KOPT-K1 (cell line): ENCODE measurements around the gene CCDC38.

Source experiments
- H3K27ac ChIP-seq: fragments of 200-600 bp; sonication (generic); 2 replicates; pipeline ENCODE4 v1.5.1; 2016; ENCODE audit warnings: antibody characterized with exemption, mild to moderate bottlenecking, low read depth, low read length; ENCODE audit not compliant: poor library complexity, severe bottlenecking
- H3K36me3 ChIP-seq: fragments of 200-600 bp; sonication (generic); 2 replicates; pipeline ENCODE4 v1.5.1; 2017; ENCODE audit warnings: antibody characterized with exemption, mild to moderate bottlenecking, low read length, moderate library complexity; ENCODE audit not compliant: insufficient read depth
- H3K9me3 ChIP-seq: fragments of 200-600 bp; sonication (generic); 2 replicates; pipeline ENCODE4 v1.5.1; 2017; ENCODE audit warnings: antibody characterized with exemption, low read length, mild to moderate bottlenecking; ENCODE audit not compliant: insufficient read depth, poor library complexity, severe bottlenecking

The CCDC38 gene

GRCh38 chr12:95942524-95943329 lies at the start of gene CCDC38:
Gene CCDC38 (minus strand): TSS chr12:95942614. CDS start chr12:95936509, 6,105 bp downstream.
- H3K27ac ChIP-seq, result peak within 1 kb of the TSS; percentile 69
- no peaks in the 10 kb centered on the region for H3K9me3 ChIP-seq
- H3K36me3 ChIP-seq, result no peaks in the 10 kb centered on the region

GRCh38 chr12:95990136-95990535 lies 47.7 kb upstream of the CCDC38 start:
- H3K27ac ChIP-seq, result no peak overlapping the region
- no peaks in the 10 kb centered on the region for H3K36me3 ChIP-seq
- no peaks in the 10 kb centered on the region for H3K9me3 ChIP-seq

DNA sequence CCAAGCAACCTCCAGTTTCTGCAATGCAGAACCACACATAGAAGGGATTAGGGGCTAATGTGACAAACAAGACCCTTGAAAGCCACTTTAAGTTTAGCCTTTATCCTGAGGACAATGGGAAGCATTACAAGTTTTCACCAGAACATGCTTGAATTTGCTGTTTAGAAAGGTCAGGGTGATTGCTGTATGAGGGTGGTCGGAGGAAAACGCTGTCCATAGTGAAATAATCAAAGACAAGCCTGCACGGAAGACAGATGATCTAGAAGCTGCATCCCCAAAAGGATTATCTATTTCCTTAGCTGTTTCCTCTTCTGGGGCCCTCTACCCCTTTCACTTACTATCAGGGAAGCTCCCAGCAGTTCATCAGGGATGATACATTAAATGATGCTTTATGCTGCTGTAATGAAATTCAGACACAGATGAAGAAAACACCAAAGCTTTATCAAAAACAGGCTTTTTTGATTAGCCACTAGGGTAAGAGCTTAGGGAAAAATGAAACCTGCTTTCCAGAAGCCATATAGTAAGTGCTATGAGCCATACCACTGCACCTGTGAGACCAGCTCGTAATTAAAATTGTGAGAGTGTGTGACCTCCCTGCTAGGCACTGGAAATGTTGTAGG lies 47.2 kb upstream of the CCDC38 start:
- Histone ChIP-seq H3K27ac (no peak overlapping the region), H3K36me3 (no peaks in the 10 kb centered on the region), H3K9me3 (no peaks in the 10 kb centered on the region)

DNA sequence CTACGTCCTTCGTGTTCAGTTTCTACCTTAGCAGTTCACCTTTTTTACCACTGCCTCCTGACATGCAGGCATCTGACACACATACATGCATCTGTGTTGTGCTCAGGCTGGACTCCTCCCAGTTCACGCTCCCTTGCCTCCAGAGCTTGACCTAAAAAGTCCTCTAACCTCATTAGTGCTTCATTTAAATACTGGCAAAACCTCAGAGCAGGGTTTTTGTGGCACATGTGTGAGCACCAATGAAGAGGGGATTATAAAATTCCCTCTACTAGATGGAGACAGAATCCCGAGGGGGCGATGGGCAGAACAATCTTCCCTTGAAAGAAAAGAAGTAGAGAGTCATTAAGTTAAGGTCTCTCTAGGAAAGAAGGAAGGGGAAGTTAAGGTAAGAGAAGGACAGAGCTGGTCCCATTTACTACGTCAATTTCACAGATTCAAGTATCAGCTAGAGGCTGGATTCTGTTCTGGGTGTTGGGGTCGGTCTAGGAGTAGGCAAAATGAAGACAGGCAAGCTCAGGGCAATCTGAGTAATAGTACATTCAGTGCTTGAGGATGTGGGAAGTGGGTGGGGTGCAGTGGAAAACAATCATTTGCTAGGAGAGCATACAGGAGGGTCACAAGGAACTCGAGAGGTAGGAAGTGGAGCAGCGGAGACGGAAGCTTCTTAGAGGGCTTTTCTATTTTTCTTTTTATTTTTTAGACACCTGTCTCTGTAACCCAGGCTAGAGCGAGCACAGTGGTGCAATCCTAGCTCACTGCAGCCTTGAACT lies 46.3 kb upstream of the CCDC38 start:
- Histone ChIP-seq H3K9me3 (no peaks in the 10 kb centered on the region), H3K27ac (no peak overlapping the region), H3K36me3 (no peaks in the 10 kb centered on the region)

DNA sequence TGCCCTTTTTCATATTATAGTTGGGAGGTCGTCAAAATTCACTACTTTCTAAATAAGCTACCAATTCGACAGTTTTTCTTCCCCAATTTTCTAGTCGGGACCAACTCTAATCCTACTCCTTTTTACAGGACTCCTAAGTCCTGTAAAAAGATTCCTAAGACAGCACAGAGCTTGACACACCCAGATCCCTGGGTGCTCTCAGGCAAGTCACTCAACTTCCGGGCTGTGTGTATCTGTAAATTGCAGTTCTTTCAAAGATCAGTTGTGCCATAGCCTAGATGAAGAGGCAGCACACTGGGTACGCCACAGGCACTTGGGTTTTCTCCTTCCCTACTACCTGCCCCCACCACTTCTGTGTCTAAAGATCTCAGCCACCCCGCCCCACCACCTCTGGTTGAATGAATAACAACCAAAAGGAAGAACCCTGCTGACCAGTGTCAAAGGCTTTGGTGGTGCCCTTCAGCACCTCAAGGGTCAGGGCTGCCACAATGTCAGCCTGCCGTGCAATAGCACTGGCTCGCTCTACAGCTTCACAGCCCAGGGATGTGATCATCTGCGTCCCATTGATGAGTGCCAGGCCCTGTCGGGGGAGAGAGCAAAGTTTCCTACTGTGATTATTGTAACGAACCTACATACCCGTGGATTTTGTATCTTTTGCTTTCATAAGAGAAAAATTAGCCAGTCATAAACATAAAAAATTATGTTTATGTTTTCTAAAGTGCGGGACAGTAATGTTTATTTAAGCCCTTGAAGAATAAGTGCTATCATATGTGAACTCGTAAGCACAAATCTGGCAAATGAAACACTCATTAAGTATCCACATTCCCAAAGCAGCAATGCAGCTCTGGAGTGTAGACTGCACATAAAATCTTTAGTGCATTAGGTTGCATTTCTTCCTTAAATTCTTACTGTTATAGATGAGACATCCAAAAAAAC lies 44.5 kb upstream of the CCDC38 start:
- Histone ChIP-seq H3K36me3 (no peaks in the 10 kb centered on the region), H3K27ac (no peak overlapping the region), H3K9me3 (no peaks in the 10 kb centered on the region)

- Histone ChIP-seq H3K36me3 (no peaks in the 10 kb centered on the region), H3K27ac (no peak overlapping the region), H3K9me3 (no peaks in the 10 kb centered on the region)
Observed at GRCh38 chr12:95984682-95985081, 42.3 kb upstream of the CCDC38 start.

GRCh38 chr12:95982602-95983001 lies 40.2 kb upstream of the CCDC38 start:
- no peaks in the 10 kb centered on the region for H3K36me3 ChIP-seq
- no peak overlapping the region for H3K27ac ChIP-seq
- H3K9me3 ChIP-seq, result no peaks in the 10 kb centered on the region

DNA sequence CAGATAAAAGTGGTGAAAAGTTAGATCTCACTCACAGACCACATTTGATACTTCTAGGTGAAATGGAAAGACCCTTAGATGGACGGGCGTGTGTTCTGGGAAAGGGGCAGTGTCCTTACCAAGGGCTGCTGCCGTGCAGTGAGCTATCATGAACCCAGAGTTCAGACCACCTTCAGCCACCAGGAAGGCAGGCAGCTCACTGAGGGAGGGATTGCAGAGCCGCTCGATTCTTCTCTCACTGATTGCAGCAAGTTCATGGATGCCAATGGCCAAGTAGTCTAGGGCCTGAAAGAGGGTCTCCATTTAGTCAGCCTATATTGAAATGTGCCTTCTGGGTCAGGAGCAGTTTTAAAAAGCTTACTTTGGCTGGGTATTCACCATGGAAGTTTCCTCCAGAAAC lies 38.0 kb upstream of the CCDC38 start:
- no peaks in the 10 kb centered on the region for H3K9me3 ChIP-seq
- H3K36me3 ChIP-seq, result no peaks in the 10 kb centered on the region
- H3K27ac ChIP-seq, result no peak overlapping the region

DNA sequence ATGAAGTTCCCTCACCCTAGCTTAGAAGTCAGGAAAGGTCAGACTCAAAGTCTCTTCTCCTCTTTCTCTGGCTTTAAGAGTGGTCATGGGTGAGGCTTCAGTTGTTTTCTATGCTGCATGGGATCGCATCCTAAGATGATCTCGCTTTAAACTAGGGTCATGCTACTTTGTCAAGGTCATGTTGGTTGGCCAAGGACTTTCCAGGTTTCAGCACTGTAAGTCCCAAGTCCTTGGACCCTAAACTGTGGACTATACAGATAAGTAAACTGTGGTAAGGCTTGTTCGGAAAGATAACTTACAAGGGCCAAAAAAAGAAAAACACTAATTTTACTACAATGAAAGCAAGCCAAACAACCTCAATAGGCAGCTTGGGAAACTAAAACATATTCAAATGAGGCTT lies 36.4 kb upstream of the CCDC38 start:
- Histone ChIP-seq H3K27ac (no peak overlapping the region), H3K9me3 (no peaks in the 10 kb centered on the region), H3K36me3 (no peaks in the 10 kb centered on the region)

DNA sequence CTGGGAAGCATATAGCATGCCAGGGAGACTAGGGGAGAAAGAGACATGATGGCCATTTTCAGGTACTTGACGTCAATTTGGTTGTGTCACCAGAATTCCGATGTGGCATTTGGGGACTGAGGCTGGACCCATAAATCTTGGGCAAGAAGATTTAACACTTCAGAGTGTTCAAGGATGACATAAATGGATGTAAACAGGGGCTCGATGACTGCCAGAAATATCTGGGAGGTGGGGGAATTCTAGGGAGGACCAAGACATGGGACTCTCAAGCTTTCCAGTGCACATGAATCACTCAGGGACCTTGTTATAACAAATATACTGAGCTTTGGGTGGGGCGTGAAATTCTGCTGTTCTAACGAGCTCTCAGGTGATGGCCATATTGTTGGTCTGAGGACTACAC lies 35.9 kb upstream of the CCDC38 start:
- Histone ChIP-seq H3K27ac (no peak overlapping the region), H3K9me3 (no peaks in the 10 kb centered on the region), H3K36me3 (no peaks in the 10 kb centered on the region)

GRCh38 chr12:95977764-95978305 lies 35.4 kb upstream of the CCDC38 start:
- no peak overlapping the region for H3K27ac ChIP-seq
- H3K36me3 ChIP-seq, result no peaks in the 10 kb centered on the region
- no peaks in the 10 kb centered on the region for H3K9me3 ChIP-seq

GRCh38 chr12:95976416-95976832 lies 34.0 kb upstream of the CCDC38 start:
- Histone ChIP-seq H3K9me3 (no peaks in the 10 kb centered on the region), H3K36me3 (no peaks in the 10 kb centered on the region), H3K27ac (no peak overlapping the region)

DNA sequence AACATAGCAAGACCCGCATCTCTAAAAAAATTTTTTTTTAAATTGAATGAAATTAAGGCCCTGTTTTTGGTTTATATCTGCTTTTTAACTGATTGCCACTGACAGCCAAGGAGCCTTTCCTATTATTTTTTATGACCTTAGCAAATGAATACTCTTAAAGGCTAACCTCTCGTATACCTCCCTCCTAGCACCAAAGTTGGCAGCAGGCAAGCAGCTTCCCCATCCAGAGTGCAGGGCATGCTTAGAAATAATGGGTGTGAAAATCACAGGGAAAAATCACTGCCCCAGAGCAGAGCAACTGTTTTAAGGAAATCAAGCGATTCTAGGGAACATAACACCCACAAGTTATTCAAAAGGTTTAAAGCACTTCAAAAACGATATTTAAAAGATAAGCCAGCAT lies 33.1 kb upstream of the CCDC38 start:
- Histone ChIP-seq H3K9me3 (no peaks in the 10 kb centered on the region), H3K27ac (no peak overlapping the region), H3K36me3 (no peaks in the 10 kb centered on the region)

DNA sequence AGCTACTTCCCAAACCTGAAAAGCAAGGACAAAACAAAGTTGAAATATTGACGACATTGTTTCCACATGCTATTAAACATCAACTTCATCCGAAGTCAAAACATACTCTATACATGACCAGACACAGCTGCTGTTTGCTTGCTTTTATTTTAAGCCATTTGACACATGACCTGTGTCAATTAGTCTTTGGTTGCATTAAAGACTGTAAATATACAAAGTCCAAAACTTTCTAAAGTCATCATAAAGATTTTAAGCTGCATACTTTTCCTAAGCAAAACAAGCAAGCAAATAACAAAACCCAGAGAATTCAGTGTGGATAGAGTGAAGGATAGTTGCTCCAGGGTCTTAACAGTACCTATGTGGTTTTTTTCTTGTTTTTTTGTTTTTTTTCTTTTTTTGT lies 31.9 kb upstream of the CCDC38 start:
- no peaks in the 10 kb centered on the region for H3K36me3 ChIP-seq
- no peaks in the 10 kb centered on the region for H3K9me3 ChIP-seq
- H3K27ac ChIP-seq, result no peak overlapping the region
